CD14-positive monocyte (primary cell): ENCODE measurements around the gene LRRFIP1. TPM values are rescaled to one million over a fixed set of nuclear protein-coding genes. Genes with fewer than 3 reads are reported as not detected.
A peak's percentile ranks its signal among the peaks of the same experiment; 100 is the strongest.

ENCODE experiments used
- DNase-seq, 3 donors: peaks; one replicate each; pipeline ENCODE4 v3.0.0-alpha.2; 2011 to 2022
- H2AFZ ChIP-seq: 2 replicates; pipeline ENCODE4 v1.6.0; 2012; ENCODE audit warnings: mild to moderate bottlenecking, low read depth, low read length, inconsistent platforms; ENCODE audit not compliant: insufficient read depth, poor library complexity, severe bottlenecking
- H3K27ac ChIP-seq, 2 donors: 1 replicate in 1 of 2; 2 replicates in 1 of 2; pipeline ENCODE4 v1.5.1; 2012 to 2013; ENCODE audit warnings: low read length in 2 of 2, control low read depth in 1 of 2, inconsistent platforms in 1 of 2, low read depth in 1 of 2, mild to moderate bottlenecking in 1 of 2
- H3K27me3 ChIP-seq, 2 donors: one replicate each; pipeline versions ENCODE4 v1.6.0 to v1.6.1; 2011 to 2013; ENCODE audit warnings: low read length in 2 of 2; ENCODE audit not compliant: control insufficient read depth in 2 of 2, insufficient read depth in 2 of 2
- H3K36me3 ChIP-seq, 2 donors: replicated peaks in 1 of 2; 1 replicate in 1 of 2; 2 replicates in 1 of 2; pipeline versions ENCODE4 v1.5.1 to v1.6.1; 2012 to 2013; ENCODE audit warnings: low read length in 2 of 2, control low read depth in 1 of 2, inconsistent platforms in 1 of 2, mild to moderate bottlenecking in 1 of 2; ENCODE audit not compliant: insufficient read depth in 2 of 2, control insufficient read depth in 1 of 2
- H3K4me1 ChIP-seq, 2 donors: 1 replicate in 1 of 2; 2 replicates in 1 of 2; pipeline versions ENCODE4 v1.5.1 to v1.6.1; 2012 to 2013; ENCODE audit warnings: low read length in 2 of 2, control low read depth in 1 of 2, inconsistent platforms in 1 of 2, mild to moderate bottlenecking in 1 of 2, moderate library complexity in 1 of 2; ENCODE audit not compliant: insufficient read depth in 2 of 2, control insufficient read depth in 1 of 2
- H3K4me2 ChIP-seq: replicated peaks from 2 replicates; pipeline ENCODE3; 2012; ENCODE audit warnings: low read length, moderate library complexity, mild to moderate bottlenecking; ENCODE audit not compliant: poor library complexity, severe bottlenecking; ENCODE audit errors: extremely low read depth
- H3K4me3 ChIP-seq, 3 experiments: fragments of 200-600 bp in 1 of 3; sonication (generic) in 1 of 3; replicated peaks in 1 of 3; 1 replicate in 2 of 3; 2 replicates in 1 of 3; pipeline ENCODE4 v1.5.1; 2011 to 2013; ENCODE audit warnings: low read length in 3 of 3, mild to moderate bottlenecking in 3 of 3, control low read depth in 2 of 3, low read depth in 2 of 3, inconsistent platforms in 1 of 3, moderate library complexity in 1 of 3
- H3K79me2 ChIP-seq: 2 replicates; pipeline ENCODE4 v1.6.0; 2012; ENCODE audit warnings: mild to moderate bottlenecking, control low read depth, inconsistent platforms, low read length, moderate library complexity; ENCODE audit not compliant: insufficient read depth
- H3K9ac ChIP-seq: 2 replicates; pipeline ENCODE4 v1.6.0; 2017; ENCODE audit warnings: low read length, mild to moderate bottlenecking; ENCODE audit not compliant: insufficient read depth, poor library complexity, severe bottlenecking
- H3K9me3 ChIP-seq, 2 donors: replicated peaks in 1 of 2; 1 replicate in 1 of 2; 2 replicates in 1 of 2; pipeline versions ENCODE4 v1.5.1 to v1.6.1; 2012 to 2013; ENCODE audit warnings: low read length in 2 of 2, control low read depth in 1 of 2; ENCODE audit not compliant: control insufficient read depth in 1 of 2, insufficient read depth in 1 of 2
- H4K20me1 ChIP-seq: 2 replicates; pipeline ENCODE4 v1.6.0; 2012; ENCODE audit warnings: mild to moderate bottlenecking, low read length, control low read depth, moderate library complexity; ENCODE audit not compliant: insufficient read depth
- H3K27ac Mint-ChIP-seq, 7 donors: one replicate each; pipeline ENCODE4 v1.8.0; 2020; ENCODE audit warnings: mild to moderate bottlenecking in 7 of 7, mixed read lengths in 7 of 7, moderate library complexity in 6 of 7, inconsistent platforms in 2 of 7
- H3K27me3 Mint-ChIP-seq, 3 donors: one replicate each; pipeline ENCODE4 v1.8.0; 2021 to 2022; ENCODE audit warnings: low read depth in 3 of 3, mild to moderate bottlenecking in 3 of 3, mixed read lengths in 3 of 3, moderate library complexity in 3 of 3, inconsistent platforms in 1 of 3
- H3K36me3 Mint-ChIP-seq, 2 donors: one replicate each; pipeline ENCODE4 v1.8.0; 2020; ENCODE audit warnings: mixed read lengths in 2 of 2, inconsistent platforms in 1 of 2, mild to moderate bottlenecking in 1 of 2
- H3K4me1 Mint-ChIP-seq: one replicate; pipeline ENCODE4 v1.8.0; 2020; ENCODE audit warnings: mild to moderate bottlenecking, mixed read lengths
- H3K4me3 Mint-ChIP-seq, 2 donors: one replicate each; pipeline ENCODE4 v1.8.0; 2020; ENCODE audit warnings: mild to moderate bottlenecking in 2 of 2, mixed read lengths in 2 of 2, moderate library complexity in 1 of 2
- H3K9me3 Mint-ChIP-seq, 7 donors: one replicate each; pipeline ENCODE4 v1.8.0; 2020 to 2022; ENCODE audit warnings: mixed read lengths in 7 of 7, mild to moderate bottlenecking in 6 of 7, moderate library complexity in 6 of 7, inconsistent platforms in 2 of 7
- WGBS: methylation state at CpG from one replicate; pipeline ENCODE4 v1.1.5; 2013; ENCODE audit warnings: missing lambda C conversion rate; ENCODE audit not compliant: insufficient coverage; 5-methylcytosine and 5-hydroxymethylcytosine counted together
- intact Hi-C, 2 donors: fragments of 100-400 bp; cut with micrococcal nuclease; formaldehyde crosslinking; loops; one replicate each; pipeline versions ENCODE4 v1.15.0 to v1.15.1; 2023
- polyA plus RNA-seq, 3 donors: library from polyadenylated mRNA; depleted of rRNA in 1 of 3; unstranded in 2 of 3; stranded (reverse) in 1 of 3; fragments of 300-500 nt in 2 of 3; fragments of >200 nt in 1 of 3; fragmentation: Illumina TruSeq in 2 of 3; gene quantifications; 1 replicate in 2 of 3; 2 replicates in 1 of 3; pipeline ENCODE4 v1.2.3, GENCODE V29; 2012 to 2021
- TF ChIP-seq, protein P1 (sequence below): fragments of 200-600 bp; IDR thresholded peaks from one replicate; pipeline ENCODE4 v1.8.0; 2022; ENCODE audit warnings: antibody characterized with exemption, mild to moderate bottlenecking

LRRFIP1 gene
- polyA plus RNA-seq, 3 donors: 67.3 to 148 (median 98.3) TPM

DNA sequence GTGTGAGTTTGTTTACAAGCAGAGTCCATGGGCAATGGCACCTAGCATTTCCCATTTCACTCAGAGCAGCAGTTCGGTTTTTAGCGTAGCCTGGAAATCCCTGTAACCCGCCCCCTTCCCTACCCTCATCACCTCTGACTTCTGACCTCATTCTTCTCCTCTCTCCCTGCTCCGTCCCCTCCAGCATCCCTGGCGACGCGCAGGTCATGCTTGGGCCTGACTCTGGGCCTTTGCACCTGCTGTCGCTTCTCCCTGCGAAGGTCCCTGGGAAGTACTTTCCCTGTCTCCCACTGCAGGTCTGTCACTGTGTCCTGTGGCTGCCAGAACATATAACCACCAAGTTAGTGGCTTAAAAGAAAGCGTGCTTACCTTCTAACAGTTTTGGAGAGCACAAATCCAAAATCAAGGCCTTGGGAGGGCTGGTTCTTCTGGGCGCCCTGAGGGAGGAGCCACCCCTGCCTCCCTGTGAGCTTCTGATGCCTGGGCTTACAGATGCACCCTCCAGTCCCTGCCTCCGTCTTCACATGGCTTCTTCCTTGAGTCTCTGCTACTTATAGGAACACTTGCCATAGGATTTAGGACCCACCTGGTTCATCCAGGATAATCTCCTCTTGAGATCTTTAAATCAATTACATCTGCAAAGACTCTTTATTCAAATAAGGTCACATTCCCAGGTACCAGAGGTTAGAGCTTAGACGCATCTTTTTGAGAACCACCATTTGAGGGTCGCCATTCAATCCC, 28.7 kb upstream of the LRRFIP1 start:
- TF ChIP-seq, protein P1, sequence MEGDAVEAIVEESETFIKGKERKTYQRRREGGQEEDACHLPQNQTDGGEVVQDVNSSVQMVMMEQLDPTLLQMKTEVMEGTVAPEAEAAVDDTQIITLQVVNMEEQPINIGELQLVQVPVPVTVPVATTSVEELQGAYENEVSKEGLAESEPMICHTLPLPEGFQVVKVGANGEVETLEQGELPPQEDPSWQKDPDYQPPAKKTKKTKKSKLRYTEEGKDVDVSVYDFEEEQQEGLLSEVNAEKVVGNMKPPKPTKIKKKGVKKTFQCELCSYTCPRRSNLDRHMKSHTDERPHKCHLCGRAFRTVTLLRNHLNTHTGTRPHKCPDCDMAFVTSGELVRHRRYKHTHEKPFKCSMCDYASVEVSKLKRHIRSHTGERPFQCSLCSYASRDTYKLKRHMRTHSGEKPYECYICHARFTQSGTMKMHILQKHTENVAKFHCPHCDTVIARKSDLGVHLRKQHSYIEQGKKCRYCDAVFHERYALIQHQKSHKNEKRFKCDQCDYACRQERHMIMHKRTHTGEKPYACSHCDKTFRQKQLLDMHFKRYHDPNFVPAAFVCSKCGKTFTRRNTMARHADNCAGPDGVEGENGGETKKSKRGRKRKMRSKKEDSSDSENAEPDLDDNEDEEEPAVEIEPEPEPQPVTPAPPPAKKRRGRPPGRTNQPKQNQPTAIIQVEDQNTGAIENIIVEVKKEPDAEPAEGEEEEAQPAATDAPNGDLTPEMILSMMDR: no peak
- 87% methylated on average over 12 of the region's 14 CpGs for WGBS
- intact Hi-C loops: loop anchor here in 1 of 2 donors (5.0 kb wide), 1 partner anchor 149 kb away; no protein-coding TSS in a partner anchor

DNA sequence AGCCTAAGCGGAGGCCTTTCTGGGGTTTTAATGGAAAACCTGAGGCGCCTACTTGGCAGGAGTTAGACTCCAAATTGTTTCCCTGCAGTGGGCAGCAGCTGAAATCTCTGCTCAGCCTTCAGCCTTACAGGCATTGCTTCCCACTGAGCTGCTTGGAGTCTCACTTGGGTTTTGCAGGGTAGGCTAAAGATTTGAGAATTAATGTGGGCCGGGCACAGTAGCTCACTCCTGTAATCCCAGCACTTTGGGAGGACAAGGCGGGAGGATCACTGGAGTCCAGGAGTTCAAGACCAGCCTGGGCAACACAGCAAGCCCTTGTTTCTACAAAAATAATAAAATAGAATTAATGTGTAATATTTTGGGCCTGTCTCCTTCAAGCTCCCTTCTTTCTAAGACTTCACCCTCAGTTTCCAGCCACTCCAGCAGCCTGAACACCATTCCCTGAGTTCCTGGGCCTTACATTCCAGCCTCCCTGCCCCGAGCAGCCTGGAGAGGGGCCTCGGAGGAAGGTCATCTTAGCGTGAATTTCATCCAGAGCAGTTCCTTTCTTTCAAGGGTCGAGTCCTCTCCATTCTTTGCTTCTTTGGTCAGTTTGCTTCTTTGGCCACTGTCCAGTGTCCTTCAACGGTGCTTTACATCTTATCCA, 27.8 kb upstream of the LRRFIP1 start:
- Mint-ChIP-seq H3K9me3 (no peaks in the 10 kb centered on the region), H3K27me3 (peaks cover 10 to 14% (median 10%) of the 10 kb centered on the region in 3 donors), H3K27ac (peak overlapping the region in 3 of 7 donors; percentile 0 to 80 (median 66)), H3K4me3 (no peak overlapping the region), H3K4me1 (peaks cover 37% of the 10 kb centered on the region), H3K36me3 (peaks cover 2 to 6% of the 10 kb centered on the region in 2 donors)
- no peaks in the 10 kb centered on the region for H3K9me3 ChIP-seq
- H3K36me3 ChIP-seq: no peaks in the 10 kb centered on the region
- no peak overlapping the region for H2AFZ ChIP-seq
- peaks cover 22 to 28% of the 10 kb centered on the region in 2 donors for H3K4me1 ChIP-seq
- no peak overlapping the region for H3K4me3 ChIP-seq
- no peak overlapping the region for H3K27ac ChIP-seq
- intact Hi-C loops: loop anchor here (5.0 to 10.0 kb wide), 2 partner anchors 65 to 148 kb away; no protein-coding TSS in a partner anchor
- WGBS: 98% methylated on average over 7 of the region's 9 CpGs
- H3K4me2 ChIP-seq: no peak overlapping the region
- no peaks in the 10 kb centered on the region for H4K20me1 ChIP-seq
- TF ChIP-seq, protein P1: no peak
- H3K27me3 ChIP-seq: no peaks in the 10 kb centered on the region
- no peaks in the 10 kb centered on the region for H3K79me2 ChIP-seq
- no peak for DNase-seq
- no peak overlapping the region for H3K9ac ChIP-seq

More for the DNA sequence above, 28.7 kb upstream of the LRRFIP1 start:
- H3K79me2 ChIP-seq: no peaks in the 10 kb centered on the region
- H3K27ac Mint-ChIP-seq: peak overlapping the region in 2 of 7 donors; percentile 6 to 40
- H3K36me3 Mint-ChIP-seq: peaks cover 2 to 6% of the 10 kb centered on the region in 2 donors
- H3K4me1 ChIP-seq: peaks cover 14 to 18% of the 10 kb centered on the region in 2 donors
- H3K27ac ChIP-seq: no peak overlapping the region
- H3K9ac ChIP-seq: no peak overlapping the region
- no peak overlapping the region for H2AFZ ChIP-seq
- H3K27me3 Mint-ChIP-seq: peaks cover 10 to 14% (median 10%) of the 10 kb centered on the region in 3 donors
- no peak for DNase-seq
- no peaks in the 10 kb centered on the region for H3K27me3 ChIP-seq
- H3K4me1 Mint-ChIP-seq: peaks cover 32% of the 10 kb centered on the region
- no peaks in the 10 kb centered on the region for H3K36me3 ChIP-seq
- no peak overlapping the region for H3K4me2 ChIP-seq
- H3K4me3 Mint-ChIP-seq: no peak overlapping the region
- H4K20me1 ChIP-seq: no peaks in the 10 kb centered on the region
- no peaks in the 10 kb centered on the region for H3K9me3 Mint-ChIP-seq
- no peak overlapping the region for H3K4me3 ChIP-seq
- H3K9me3 ChIP-seq: no peaks in the 10 kb centered on the region
